OCI-LY7 (cell line): ENCODE data around the gene MARCHF11. TPM values are rescaled to one million over a fixed set of nuclear protein-coding genes. Genes with fewer than 3 reads are reported as not detected.

Experiments
- BruUV-seq: library from RNA; stranded (reverse); fragments of 400-500 nt; replicated peaks from 2 replicates; lab custom pipeline; 2021; lab: Mats Ljungman, UMichigan
- CTCF ChIA-PET: fragments of 300-600 bp; sonication (Branson Sonifier 250); formaldehyde crosslinking; loops from one replicate; lab custom pipeline; 2022; ENCODE audit warnings: antibody characterized with exemption; ENCODE audit not compliant: unreplicated experiment; lab: Charles Lee
- POLR2A ChIA-PET: fragments of 300-600 bp; sonication (Branson Sonifier 250); formaldehyde crosslinking; loops from one replicate; lab custom pipeline; 2022; ENCODE audit warnings: antibody characterized with exemption; lab: Charles Lee
- DNase-seq: peaks from one replicate; pipeline ENCODE4 v3.0.0-alpha.2; 2015; ENCODE audit warnings: low spot score
- H2AFZ ChIP-seq: fragments of 200-600 bp; sonication (generic), shearing (Covaris generic); 2 replicates; pipeline ENCODE4 v1.6.1; 2014; ENCODE audit warnings: mild to moderate bottlenecking, antibody characterized with exemption, low read length, moderate library complexity
- H3K27ac ChIP-seq: fragments of 200-600 bp; sonication (generic); 2 replicates; pipeline ENCODE4 v1.5.1; 2014; ENCODE audit warnings: mixed run types, low read depth, mild to moderate bottlenecking, moderate library complexity, low read length, inconsistent platforms; ENCODE audit not compliant: poor library complexity, severe bottlenecking
- H3K36me3 ChIP-seq: fragments of 200-600 bp; sonication (generic); 2 replicates; pipeline ENCODE4 v1.6.1; 2014; ENCODE audit warnings: mild to moderate bottlenecking, antibody characterized with exemption, low read length, moderate library complexity, mixed read lengths; ENCODE audit not compliant: insufficient read depth
- H3K4me1 ChIP-seq: fragments of 200-600 bp; sonication (generic); 2 replicates; pipeline ENCODE4 v1.5.1; 2014; ENCODE audit warnings: mild to moderate bottlenecking, low read length; ENCODE audit not compliant: insufficient read depth, poor library complexity, severe bottlenecking
- H3K4me2 ChIP-seq: fragments of 200-600 bp; sonication (generic); 2 replicates; pipeline ENCODE4 v1.6.1; 2014; ENCODE audit warnings: mild to moderate bottlenecking, low read length
- H3K4me3 ChIP-seq: fragments of 200-600 bp; sonication (generic); 2 replicates; pipeline ENCODE4 v1.5.1; 2014; ENCODE audit warnings: mild to moderate bottlenecking, low read depth, low read length; ENCODE audit not compliant: poor library complexity, severe bottlenecking
- H3K79me2 ChIP-seq: fragments of 200-600 bp; sonication (generic); 2 replicates; pipeline ENCODE4 v1.6.1; 2016; ENCODE audit warnings: low read depth, mild to moderate bottlenecking, low read length, moderate library complexity, mixed read lengths; ENCODE audit not compliant: insufficient read depth
- H3K9me2 ChIP-seq: fragments of 200-600 bp; sonication (generic); 2 replicates; pipeline ENCODE4 v1.6.1; 2016; ENCODE audit warnings: mild to moderate bottlenecking, low read length, mixed read lengths; ENCODE audit not compliant: insufficient read depth
- H3K9me3 ChIP-seq: fragments of 200-600 bp; sonication (generic); 2 replicates; pipeline ENCODE4 v1.6.1; 2014; ENCODE audit warnings: mild to moderate bottlenecking, mixed run types, low read length, mixed read lengths
- H4K20me1 ChIP-seq: fragments of 200-600 bp; sonication (generic); 2 replicates; pipeline ENCODE4 v1.6.1; 2014; ENCODE audit warnings: mild to moderate bottlenecking, antibody characterized with exemption, low read length, moderate library complexity, mixed read lengths; ENCODE audit not compliant: insufficient read depth
- CTCF ChIP-seq: fragments of 200-600 bp; sonication (generic); conservative IDR thresholded peaks from 2 replicates; pipeline ENCODE4 v1.5.1; 2014; ENCODE audit warnings: mild to moderate bottlenecking, antibody characterized with exemption, low read length, moderate library complexity, mixed read lengths
- EZH2phosphoT487 ChIP-seq: fragments of 200-600 bp; sonication (generic); IDR thresholded peaks from 2 replicates; pipeline ENCODE4 v1.6.1; 2018; ENCODE audit warnings: low read depth, borderline replicate concordance, mild to moderate bottlenecking, mixed run types, antibody characterized with exemption, low read length, moderate library complexity, mixed read lengths
- intact Hi-C: fragments of 100-400 bp; cut with micrococcal nuclease; formaldehyde crosslinking; loops from one replicate; pipeline ENCODE4 v1.10.0; 2022; ENCODE audit not compliant: unreplicated experiment
- total RNA-seq, 2 experiments: library from RNA; depleted of rRNA in 1 of 2; stranded (reverse); fragments of >200 nt in 1 of 2; shearing (Covaris generic) in 1 of 2; gene quantifications; 2 replicates each; pipeline ENCODE4 v1.2.3, GENCODE V29; 2014 to 2022

MARCHF11 gene
- total RNA-seq, 2 experiments from 2014 or later: not detected

GRCh38 chr5:16082053-16082452 lies 97.5 kb downstream of the MARCHF11 start:
- TF ChIP-seq EZH2phosphoT487 (no peak), CTCF (no peak)
- POLR2A ChIA-PET: no interaction called here
- H3K4me3 ChIP-seq: no peak overlapping the region
- intact Hi-C loops: no loop called here
- CTCF ChIA-PET: no interaction called here
- H3K9me2 ChIP-seq: no peaks in the 10 kb centered on the region
- no peak for DNase-seq
- H4K20me1 ChIP-seq: no peaks in the 10 kb centered on the region
- no TSS peak for BruUV-seq
- H3K9me3 ChIP-seq: no peaks in the 10 kb centered on the region
- H2AFZ ChIP-seq: no peak overlapping the region
- H3K79me2 ChIP-seq: no peaks in the 10 kb centered on the region
- H3K4me1 ChIP-seq: no peaks in the 10 kb centered on the region
- no peak overlapping the region for H3K4me2 ChIP-seq
- H3K36me3 ChIP-seq: no peaks in the 10 kb centered on the region
- no peak overlapping the region for H3K27ac ChIP-seq

- intact Hi-C loops: no loop called here
- no peak for DNase-seq
- no TSS peak for BruUV-seq
- ChIA-PET POLR2A (no interaction called here), CTCF (no interaction called here)
- H3K4me2 ChIP-seq: no peak overlapping the region
- H3K9me3 ChIP-seq: no peaks in the 10 kb centered on the region
- TF ChIP-seq EZH2phosphoT487 (no peak), CTCF (no peak)
- H3K4me1 ChIP-seq: no peaks in the 10 kb centered on the region
- H3K9me2 ChIP-seq: no peaks in the 10 kb centered on the region
- no peaks in the 10 kb centered on the region for H4K20me1 ChIP-seq
- H3K27ac ChIP-seq: no peak overlapping the region
- H3K4me3 ChIP-seq: no peak overlapping the region
- H3K36me3 ChIP-seq: no peaks in the 10 kb centered on the region
- no peaks in the 10 kb centered on the region for H3K79me2 ChIP-seq
- H2AFZ ChIP-seq: no peak overlapping the region
These were observed 98.1 kb downstream of the MARCHF11 start for GRCh38 chr5:16081376-16081955.

- CTCF ChIA-PET: no interaction called here
- no peaks in the 10 kb centered on the region for H3K9me2 ChIP-seq
- no peaks in the 10 kb centered on the region for H3K36me3 ChIP-seq
- no peak for DNase-seq
- H2AFZ ChIP-seq: no peak overlapping the region
- no peak overlapping the region for H3K4me3 ChIP-seq
- POLR2A ChIA-PET: no interaction called here
- TF ChIP-seq EZH2phosphoT487 (no peak), CTCF (no peak)
- no peaks in the 10 kb centered on the region for H3K9me3 ChIP-seq
- no TSS peak for BruUV-seq
- H3K79me2 ChIP-seq: no peaks in the 10 kb centered on the region
- no peaks in the 10 kb centered on the region for H3K4me1 ChIP-seq
- H3K4me2 ChIP-seq: no peak overlapping the region
- intact Hi-C loops: no loop called here
- no peak overlapping the region for H3K27ac ChIP-seq
- H4K20me1 ChIP-seq: no peaks in the 10 kb centered on the region; the same call in 1 of the 2 replicates
These were observed 102.9 kb downstream of the MARCHF11 start for GRCh38 chr5:16076657-16077056.
